Natural killer cell (primary cell): Measurements from ENCODE around the gene SNCB. TPM values are rescaled to one million over a fixed set of nuclear protein-coding genes. Genes with fewer than 3 reads are reported as not detected.

Experiments
- ATAC-seq, 3 donors: fragments of 150-1000 bp in 2 of 3; fragments of 200-7000 bp in 1 of 3; cut with Tn5 transposase; 1 replicate in 1 of 3; 2 replicates in 2 of 3; pipeline ENCODE4 v1.10.0; 2021; ENCODE audit warnings: mild to moderate bottlenecking in 2 of 3, moderate library complexity in 2 of 3
- DNase-seq, 2 donors: peaks; one replicate each; pipeline versions ENCODE4 v3.0.0 to v3.0.0-alpha.2; 2013 to 2021; ENCODE audit warnings: mixed read lengths in 1 of 2
- H3K27ac ChIP-seq: one replicate; pipeline ENCODE4 v1.5.1; 2013; ENCODE audit warnings: mild to moderate bottlenecking, low read length
- H3K27me3 ChIP-seq: one replicate; pipeline ENCODE4 v1.6.1; 2013; ENCODE audit warnings: low read length; ENCODE audit not compliant: control insufficient read depth, insufficient read depth
- H3K36me3 ChIP-seq: one replicate; pipeline ENCODE4 v1.6.1; 2013; ENCODE audit warnings: low read length; ENCODE audit not compliant: control insufficient read depth, insufficient read depth
- H3K4me1 ChIP-seq: one replicate; pipeline ENCODE4 v1.6.1; 2013; ENCODE audit warnings: low read length; ENCODE audit not compliant: control insufficient read depth, insufficient read depth
- H3K4me3 ChIP-seq: one replicate; pipeline ENCODE4 v1.5.1; 2013; ENCODE audit warnings: low read length
- H3K9me3 ChIP-seq: one replicate; pipeline ENCODE4 v1.6.1; 2013; ENCODE audit warnings: low read length; ENCODE audit not compliant: control insufficient read depth, insufficient read depth
- H3K27ac Mint-ChIP-seq, 2 donors: one replicate each; pipeline ENCODE4 v1.8.0; 2022; ENCODE audit warnings: mild to moderate bottlenecking in 2 of 2, mixed read lengths in 2 of 2, moderate library complexity in 1 of 2
- H3K27me3 Mint-ChIP-seq, 2 donors: one replicate each; pipeline ENCODE4 v1.8.0; 2022; ENCODE audit warnings: low read depth in 2 of 2, mixed read lengths in 2 of 2
- H3K36me3 Mint-ChIP-seq: one replicate; pipeline ENCODE4 v1.8.0; 2022; ENCODE audit warnings: mixed read lengths
- H3K4me1 Mint-ChIP-seq, 2 donors: one replicate each; pipeline ENCODE4 v1.8.0; 2022; ENCODE audit warnings: mixed read lengths in 2 of 2
- H3K4me3 Mint-ChIP-seq: one replicate; pipeline ENCODE4 v1.8.0; 2022; ENCODE audit warnings: mild to moderate bottlenecking, moderate library complexity, mixed read lengths
- H3K9me3 Mint-ChIP-seq, 2 donors: one replicate each; pipeline ENCODE4 v1.8.0; 2022; ENCODE audit warnings: mixed read lengths in 2 of 2
- WGBS: methylation state at CpG from one replicate; pipeline ENCODE4 v1.1.7; 2013; ENCODE audit warnings: missing lambda C conversion rate; ENCODE audit not compliant: insufficient coverage; 5-methylcytosine and 5-hydroxymethylcytosine counted together
- intact Hi-C: fragments of 100-400 bp; cut with micrococcal nuclease; formaldehyde crosslinking; loops from one replicate; pipeline ENCODE4 v1.14.2; 2022
- total RNA-seq, 4 donors: library from RNA; stranded (reverse); fragments of 120-200 nt in 1 of 4; gene quantifications; one replicate each; pipeline versions ENCODE4 v1.2.3 to v1.2.4, GENCODE V29; 2013 to 2022
- TF ChIP-seq, protein P1 (sequence below): fragments of 200-600 bp; IDR thresholded peaks from one replicate; pipeline ENCODE4 v1.8.0; 2022; ENCODE audit warnings: antibody characterized with exemption

Gene SNCB
- total RNA-seq, 3 donors from 2014 or later (not counting 1 experiment from before 2014, with no cell fraction given), result not detected

- Histone ChIP-seq H3K27ac (no peak overlapping the region), H3K27me3 (peaks cover 30% of the 10 kb centered on the region), H3K4me1 (peaks cover 19% of the 10 kb centered on the region), H3K36me3 (no peaks in the 10 kb centered on the region), H3K4me3 (no peak overlapping the region), H3K9me3 (no peaks in the 10 kb centered on the region)
- H3K4me1 Mint-ChIP-seq, result peaks cover 5 to 29% of the 10 kb centered on the region in 2 donors
- no peaks in the 10 kb centered on the region for H3K9me3 Mint-ChIP-seq
- no peaks in the 10 kb centered on the region for H3K36me3 Mint-ChIP-seq
- DNase-seq (no peak), ATAC-seq (no peak)
- H3K27me3 Mint-ChIP-seq, result peaks cover 61 to 70% of the 10 kb centered on the region in 2 donors
- H3K27ac Mint-ChIP-seq, result no peak overlapping the region
- TF ChIP-seq, protein P1, sequence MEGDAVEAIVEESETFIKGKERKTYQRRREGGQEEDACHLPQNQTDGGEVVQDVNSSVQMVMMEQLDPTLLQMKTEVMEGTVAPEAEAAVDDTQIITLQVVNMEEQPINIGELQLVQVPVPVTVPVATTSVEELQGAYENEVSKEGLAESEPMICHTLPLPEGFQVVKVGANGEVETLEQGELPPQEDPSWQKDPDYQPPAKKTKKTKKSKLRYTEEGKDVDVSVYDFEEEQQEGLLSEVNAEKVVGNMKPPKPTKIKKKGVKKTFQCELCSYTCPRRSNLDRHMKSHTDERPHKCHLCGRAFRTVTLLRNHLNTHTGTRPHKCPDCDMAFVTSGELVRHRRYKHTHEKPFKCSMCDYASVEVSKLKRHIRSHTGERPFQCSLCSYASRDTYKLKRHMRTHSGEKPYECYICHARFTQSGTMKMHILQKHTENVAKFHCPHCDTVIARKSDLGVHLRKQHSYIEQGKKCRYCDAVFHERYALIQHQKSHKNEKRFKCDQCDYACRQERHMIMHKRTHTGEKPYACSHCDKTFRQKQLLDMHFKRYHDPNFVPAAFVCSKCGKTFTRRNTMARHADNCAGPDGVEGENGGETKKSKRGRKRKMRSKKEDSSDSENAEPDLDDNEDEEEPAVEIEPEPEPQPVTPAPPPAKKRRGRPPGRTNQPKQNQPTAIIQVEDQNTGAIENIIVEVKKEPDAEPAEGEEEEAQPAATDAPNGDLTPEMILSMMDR, result no peak
- WGBS, result 77% methylated on average over 7 of the region's 7 CpGs
- H3K4me3 Mint-ChIP-seq, result no peak overlapping the region
- intact Hi-C loops, result no loop called here
These were observed 1.3 kb upstream of the SNCB start for GRCh38 chr5:176631383-176632200.

DNA sequence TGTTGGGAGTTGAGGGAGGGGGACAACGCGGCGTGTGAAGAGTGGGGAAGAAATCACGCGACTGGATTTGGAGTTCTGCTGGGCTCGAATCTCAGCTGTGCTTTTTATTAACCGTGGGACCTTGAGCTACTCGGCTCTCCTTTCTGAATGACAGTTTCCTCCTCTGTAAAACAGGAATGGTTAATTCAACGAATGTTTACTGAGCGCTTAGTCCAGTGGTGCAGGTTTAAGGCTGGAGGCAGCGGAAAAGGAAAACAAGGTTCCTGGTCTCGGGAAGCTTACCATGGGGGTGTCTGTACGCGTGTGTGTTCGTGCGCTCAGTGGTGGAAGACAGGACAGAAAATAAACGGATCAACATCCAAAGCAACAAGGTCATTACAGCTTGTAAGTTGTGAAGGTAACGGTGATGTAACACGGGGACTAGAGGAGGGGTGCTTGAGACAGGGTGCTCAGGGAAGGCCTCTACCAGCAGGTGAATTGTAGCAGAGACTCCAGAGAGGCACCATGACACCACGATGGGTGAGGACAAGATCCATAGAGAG, 418 bp upstream of the SNCB start:
- Mint-ChIP-seq H3K27me3 (peaks cover 63 to 68% of the 10 kb centered on the region in 2 donors), H3K9me3 (no peaks in the 10 kb centered on the region), H3K36me3 (no peaks in the 10 kb centered on the region), H3K4me1 (peaks cover 5 to 29% of the 10 kb centered on the region in 2 donors), H3K4me3 (peak overlapping the region; percentile 58), H3K27ac (no peak overlapping the region)
- no peaks in the 10 kb centered on the region for H3K9me3 ChIP-seq
- peaks cover 31% of the 10 kb centered on the region for H3K27me3 ChIP-seq
- WGBS, result 10% methylated on average over 20 of the region's 20 CpGs
- DNase-seq (no peak), ATAC-seq (no peak)
- H3K27ac ChIP-seq, result no peak overlapping the region
- H3K4me3 ChIP-seq, result no peak overlapping the region
- intact Hi-C loops, result no loop called here
- H3K36me3 ChIP-seq, result no peaks in the 10 kb centered on the region
- H3K4me1 ChIP-seq, result peaks cover 19% of the 10 kb centered on the region
- TF ChIP-seq, protein P1, result no peak

DNA sequence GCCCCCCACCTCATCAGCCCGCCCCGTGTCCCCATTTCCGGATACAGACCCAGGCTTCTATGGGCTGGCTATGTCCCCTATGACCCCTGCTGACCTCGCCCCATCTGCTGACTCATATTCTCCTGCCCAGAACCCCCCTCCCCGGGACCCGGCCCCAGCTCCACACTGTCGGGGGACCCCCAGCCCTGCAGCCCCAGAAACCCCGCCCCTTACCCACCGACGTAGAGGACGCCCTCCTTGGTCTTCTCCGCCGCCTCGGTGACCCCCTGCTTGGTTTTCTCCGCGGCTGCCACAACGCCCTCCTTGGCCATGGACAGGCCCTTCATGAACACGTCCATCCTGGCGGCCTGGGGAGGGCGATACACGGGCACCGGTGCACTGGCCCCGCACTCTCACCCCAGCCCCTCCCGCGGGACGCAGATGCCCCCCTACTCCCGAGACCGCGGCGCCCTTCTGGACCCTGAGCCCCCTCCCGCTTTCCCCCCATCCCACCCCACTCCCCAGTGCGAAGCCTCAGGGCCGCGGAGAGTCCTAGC, 949 bp downstream of the SNCB start:
- H3K4me3 Mint-ChIP-seq, result no peak overlapping the region
- H3K27ac Mint-ChIP-seq, result no peak overlapping the region
- Histone ChIP-seq H3K4me3 (no peak overlapping the region), H3K9me3 (no peaks in the 10 kb centered on the region), H3K36me3 (no peaks in the 10 kb centered on the region), H3K27me3 (peaks cover 28% of the 10 kb centered on the region), H3K4me1 (peaks cover 19% of the 10 kb centered on the region), H3K27ac (no peak overlapping the region)
- DNase-seq, result no peak
- H3K4me1 Mint-ChIP-seq, result peaks cover 5 to 29% of the 10 kb centered on the region in 2 donors
- WGBS, result 13% methylated on average over 34 of the region's 34 CpGs
- no peak for ATAC-seq
- intact Hi-C loops, result no loop called here
- TF ChIP-seq, protein P1, result no peak
- H3K27me3 Mint-ChIP-seq, result peaks cover 60 to 62% of the 10 kb centered on the region in 2 donors
- no peaks in the 10 kb centered on the region for H3K9me3 Mint-ChIP-seq
- H3K36me3 Mint-ChIP-seq, result no peaks in the 10 kb centered on the region
